ENCODE data around the gene JHY. TPM values are rescaled to one million over a fixed set of nuclear protein-coding genes. Genes with fewer than 3 reads are reported as not detected.

JHY gene
- total RNA-seq = 10 to 100 TPM in 2 of 4 donors, 1 to 10 TPM in 2; 6.9 to 15.6 (median 10.2) TPM

DNA sequence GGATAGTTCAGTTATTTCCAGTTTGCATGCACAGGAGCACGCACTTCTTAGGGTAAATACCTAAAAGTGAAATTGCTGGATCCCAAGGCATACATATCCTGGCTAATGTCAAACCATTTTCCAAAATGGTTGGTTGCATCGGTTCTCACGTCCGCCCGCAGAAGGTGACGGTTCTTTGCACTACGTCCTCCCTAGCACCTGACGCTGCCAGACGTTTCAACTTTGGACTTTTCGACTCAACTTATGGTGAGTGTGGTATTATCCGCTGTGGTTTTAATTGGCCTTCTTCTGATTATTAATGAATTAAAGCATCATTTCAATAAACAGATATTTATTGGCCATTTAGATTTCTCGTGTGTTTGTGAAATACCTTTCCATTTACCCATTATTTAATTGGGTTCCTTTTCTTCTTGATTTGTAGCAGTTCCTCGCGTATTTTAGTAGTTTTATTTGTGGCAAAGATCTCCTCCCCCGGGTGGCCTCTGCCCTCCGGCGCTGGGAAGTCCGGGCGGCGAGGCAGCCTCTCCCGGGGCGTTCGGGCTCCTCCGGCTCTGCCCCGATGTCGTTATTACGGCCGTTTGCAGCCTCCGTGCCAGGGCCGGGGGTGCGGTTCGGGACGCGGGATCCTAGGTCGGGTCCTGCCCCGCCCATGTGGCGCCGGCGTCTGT, at the start of gene JHY:
Gene JHY, plus strand, starts transcription at position 571 of the 668 bp plus-strand sequence. CDS start 3,091 bp downstream, outside the sequence.
- H3K27me3 ChIP-seq = no peaks in the 10 kb centered on the region
- H3K9me3 ChIP-seq = no peaks in the 10 kb centered on the region
- peaks cover 0 to 13% (median 0%) of the 10 kb centered on the region in 3 donors for H3K4me1 ChIP-seq
- H3K27ac ChIP-seq = peak within 1 kb of the TSS; percentile 48 to 93 (median 88)
- H3K4me3 ChIP-seq = peak within 1 kb of the TSS; percentile 84 to 90
- peaks cover 0 to 14% of the 10 kb centered on the region in 2 donors for H3K36me3 ChIP-seq
- WGBS, 2 donors (ENCODE audit: low coverage in 1 of 2) = 30 to 52% methylated on average over 9 to 28 of the region's 39 CpGs
- ATAC-seq = no peak
- TF ChIP-seq EP300 (IDR thresholded peaks at IDR 0.05) (no peak), POLR2A (IDR thresholded peaks at IDR 0.05) (no peak), POLR2AphosphoS5 (IDR thresholded peaks at IDR 0.05) (no peak)
- TF ChIP-seq, protein P1, sequence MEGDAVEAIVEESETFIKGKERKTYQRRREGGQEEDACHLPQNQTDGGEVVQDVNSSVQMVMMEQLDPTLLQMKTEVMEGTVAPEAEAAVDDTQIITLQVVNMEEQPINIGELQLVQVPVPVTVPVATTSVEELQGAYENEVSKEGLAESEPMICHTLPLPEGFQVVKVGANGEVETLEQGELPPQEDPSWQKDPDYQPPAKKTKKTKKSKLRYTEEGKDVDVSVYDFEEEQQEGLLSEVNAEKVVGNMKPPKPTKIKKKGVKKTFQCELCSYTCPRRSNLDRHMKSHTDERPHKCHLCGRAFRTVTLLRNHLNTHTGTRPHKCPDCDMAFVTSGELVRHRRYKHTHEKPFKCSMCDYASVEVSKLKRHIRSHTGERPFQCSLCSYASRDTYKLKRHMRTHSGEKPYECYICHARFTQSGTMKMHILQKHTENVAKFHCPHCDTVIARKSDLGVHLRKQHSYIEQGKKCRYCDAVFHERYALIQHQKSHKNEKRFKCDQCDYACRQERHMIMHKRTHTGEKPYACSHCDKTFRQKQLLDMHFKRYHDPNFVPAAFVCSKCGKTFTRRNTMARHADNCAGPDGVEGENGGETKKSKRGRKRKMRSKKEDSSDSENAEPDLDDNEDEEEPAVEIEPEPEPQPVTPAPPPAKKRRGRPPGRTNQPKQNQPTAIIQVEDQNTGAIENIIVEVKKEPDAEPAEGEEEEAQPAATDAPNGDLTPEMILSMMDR (IDR thresholded peaks at IDR 0.05) = no peak

DNA sequence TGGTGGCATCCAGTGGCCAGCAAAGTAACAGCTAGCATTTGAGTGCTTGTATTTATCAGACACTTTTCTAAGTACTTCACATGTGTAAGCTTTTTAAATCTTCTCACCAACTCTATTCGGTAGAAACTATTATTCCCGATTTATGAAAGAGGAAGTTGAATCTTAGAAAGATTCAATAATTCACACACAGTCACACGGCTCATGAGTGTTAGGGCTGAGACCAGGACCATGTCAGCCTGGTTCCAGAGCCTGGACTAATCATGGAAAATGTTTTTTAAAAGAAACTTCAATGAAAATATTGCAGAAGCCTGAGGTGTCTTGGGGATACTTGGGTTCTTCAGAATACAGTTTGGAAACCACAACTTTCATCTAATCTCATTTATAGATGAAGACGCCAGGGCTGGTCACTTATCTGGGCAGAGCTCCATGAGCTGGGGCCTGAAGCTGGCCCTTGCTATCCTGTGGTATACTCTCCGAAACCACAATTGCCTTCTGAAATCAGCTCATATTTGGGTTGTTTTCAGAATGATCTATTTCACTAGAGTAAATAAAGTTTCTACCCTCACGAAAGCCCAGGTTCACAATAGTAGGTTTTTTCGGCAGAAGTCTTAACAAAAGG, 48.6 kb upstream of the JHY start:
- no peak overlapping the region for H3K27ac ChIP-seq

DNA sequence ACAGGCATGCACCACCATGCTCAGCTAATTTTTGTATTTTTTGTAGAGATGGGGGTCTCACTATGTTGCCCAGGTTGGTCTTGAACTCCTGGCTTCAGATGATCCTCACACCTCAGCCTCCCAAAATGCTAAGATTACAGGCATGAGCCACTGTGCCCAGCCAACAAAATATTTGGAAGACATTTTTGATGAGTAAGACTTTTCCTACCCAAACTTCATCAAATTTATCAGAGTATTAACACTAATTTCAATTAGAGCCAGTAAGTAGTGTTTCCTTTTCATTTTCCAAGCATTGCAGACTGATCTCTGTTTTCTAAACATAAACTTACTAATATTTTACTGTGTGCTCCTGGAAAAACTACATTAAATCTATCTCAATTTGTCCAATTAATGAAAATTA, 45.6 kb upstream of the JHY start:
- no peak for ATAC-seq
- Histone ChIP-seq H3K27ac (no peak overlapping the region), H3K27me3 (peaks cover 15% of the 10 kb centered on the region), H3K4me3 (no peak overlapping the region), H3K4me1 (no peaks in the 10 kb centered on the region), H3K36me3 (no peaks in the 10 kb centered on the region), H3K9me3 (no peaks in the 10 kb centered on the region)
- no peak for TF ChIP-seq POLR2A (IDR thresholded peaks at IDR 0.05)
- TF ChIP-seq EP300 (IDR thresholded peaks at IDR 0.05) = no peak
- TF ChIP-seq, protein P1 (IDR thresholded peaks at IDR 0.05) = no peak
- no peak for TF ChIP-seq POLR2AphosphoS5 (IDR thresholded peaks at IDR 0.05)

More for the DNA sequence above, 48.6 kb upstream of the JHY start:
- Histone ChIP-seq H3K4me3 (no peak overlapping the region), H3K27me3 (peaks cover 15% of the 10 kb centered on the region), H3K4me1 (no peaks in the 10 kb centered on the region), H3K36me3 (no peaks in the 10 kb centered on the region), H3K9me3 (no peaks in the 10 kb centered on the region)
- no peak for TF ChIP-seq EP300 (IDR thresholded peaks at IDR 0.05)
- no peak for TF ChIP-seq POLR2AphosphoS5 (IDR thresholded peaks at IDR 0.05)
- TF ChIP-seq, protein P1 (IDR thresholded peaks at IDR 0.05) = no peak
- no peak for TF ChIP-seq POLR2A (IDR thresholded peaks at IDR 0.05)
- 72 to 88% methylated on average over 5 to 7 of the region's 7 CpGs for WGBS, 2 donors (ENCODE audit: low coverage in 1 of 2)
- no peak for ATAC-seq

DNA sequence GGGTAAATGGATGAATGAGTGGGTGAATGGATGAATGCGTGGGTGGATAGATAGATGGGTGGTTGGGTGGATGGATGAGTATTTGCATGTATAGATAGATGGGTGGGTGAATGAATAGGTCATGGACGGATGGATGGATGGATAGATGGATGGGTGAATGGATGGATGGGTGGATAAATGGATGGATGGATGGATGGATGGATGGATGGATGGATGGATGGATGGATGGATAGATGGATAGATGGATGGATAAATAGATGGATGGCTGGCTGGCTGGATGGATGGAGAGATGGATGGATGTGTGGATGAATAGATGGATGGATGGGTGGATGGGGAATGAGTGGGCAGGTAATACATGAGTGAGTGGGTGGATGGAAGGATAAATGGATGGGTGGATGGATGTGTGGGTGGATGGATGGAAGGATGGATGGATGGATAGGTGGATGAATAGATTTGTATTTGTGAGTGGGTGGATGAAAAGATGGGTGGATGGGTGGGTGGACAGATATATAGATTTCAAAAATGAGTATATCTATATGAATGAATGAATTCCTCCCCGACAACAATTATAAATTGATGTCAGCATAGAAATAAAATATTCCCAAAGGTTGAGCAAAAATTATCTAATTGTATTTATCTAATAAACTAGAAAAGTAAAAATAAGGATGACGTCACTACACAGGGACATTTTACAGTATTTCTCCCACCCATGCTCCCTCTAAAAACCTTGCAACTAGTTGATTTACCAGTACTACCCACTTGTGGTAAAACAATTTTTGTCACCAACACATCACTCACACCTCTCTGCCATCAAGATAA, 44.8 kb upstream of the JHY start:
- ATAC-seq = no peak

More for the DNA sequence above, 44.8 kb upstream of the JHY start:
- Histone ChIP-seq H3K27me3 (peaks cover 15% of the 10 kb centered on the region), H3K4me1 (no peaks in the 10 kb centered on the region), H3K4me3 (no peak overlapping the region), H3K36me3 (no peaks in the 10 kb centered on the region), H3K27ac (no peak overlapping the region), H3K9me3 (no peaks in the 10 kb centered on the region)
- WGBS, 2 donors (ENCODE audit: low coverage in 1 of 2) = 77 to 94% methylated on average over 4 of the region's 4 CpGs
- TF ChIP-seq POLR2A (IDR thresholded peaks at IDR 0.05) = no peak
- no peak for TF ChIP-seq POLR2AphosphoS5 (IDR thresholded peaks at IDR 0.05)
- TF ChIP-seq, protein P1 (IDR thresholded peaks at IDR 0.05) = no peak
- TF ChIP-seq EP300 (IDR thresholded peaks at IDR 0.05) = no peak

Measured in gastroesophageal sphincter (tissue), 4 donors.